Measurements from ENCODE around the gene KCNC3. TPM values are rescaled to one million over a fixed set of nuclear protein-coding genes. Genes with fewer than 3 reads are reported as not detected.

The KCNC3 gene
- total and polyA plus RNA-seq, 10 of the 15 experiments (the other 5 are each of a cell fraction or from before 2014, with no cell fraction given) = 0.08 to 3.8 (median 0.44) TPM; not detected in 2

DNA sequence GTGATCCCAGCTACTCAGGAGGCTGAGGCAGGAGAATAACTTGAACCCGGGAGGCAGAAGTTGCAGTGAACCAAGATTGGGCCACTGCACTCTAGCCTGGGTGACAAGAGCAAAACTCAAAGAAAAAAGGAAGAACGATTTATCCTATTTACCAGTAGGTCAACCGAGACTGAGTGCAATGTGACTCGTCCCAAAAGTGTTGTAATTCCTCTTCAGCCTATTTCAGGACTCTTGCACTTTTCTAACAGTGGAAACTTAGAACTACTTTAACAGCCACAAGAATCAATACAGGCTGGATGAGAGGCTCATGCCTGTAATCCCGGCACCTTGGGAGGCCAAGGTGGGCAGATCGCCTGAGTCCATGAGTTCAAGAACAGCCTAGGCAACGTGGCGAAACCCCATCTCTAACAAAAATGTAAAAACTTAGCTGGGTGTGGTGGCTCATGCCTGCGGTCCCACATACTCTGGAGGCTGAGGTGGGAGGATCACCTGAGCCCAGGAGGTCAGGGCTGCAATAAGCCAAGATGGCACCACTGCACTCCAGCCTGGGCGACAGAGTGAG, 42.8 kb upstream of the KCNC3 start:
- peaks cover 5% of the 10 kb centered on the region for H3K4me1 ChIP-seq (ENCODE audit: control insufficient read depth, insufficient read depth, low read length)
- ChIA-PET RAD21 (ENCODE audit: unreplicated experiment) (interaction anchor here (2.2 kb wide), 1 partner anchor 89 kb away, joined by 6 read pairs; no protein-coding TSS in a partner anchor), SMC1A (ENCODE audit: uncharacterized antibody, unreplicated experiment) (interaction anchor here (2.1 kb wide), 1 partner anchor 89 kb away, joined by 12 read pairs; no protein-coding TSS in a partner anchor), CTCF (interaction anchor here (1.2 kb wide), 1 partner anchor 89 kb away, joined by 4 read pairs; no protein-coding TSS in a partner anchor), POLR2A (no interaction called here)
- TF ChIP-seq ZNF207 (IDR thresholded peaks at IDR 0.05; ENCODE audit: borderline replicate concordance) = no peak
- TF ChIP-seq CBX5 (IDR thresholded peaks at IDR 0.05; ENCODE audit: low read depth) = no peak
- TF ChIP-seq MXI1 (IDR thresholded peaks at IDR 0.05; ENCODE audit: low read depth, low read length) = no peak
- FAIRE-seq = no peak
- H3K4me2 ChIP-seq (ENCODE audit: control insufficient read depth, insufficient read depth) = no peak overlapping the region
- WGBS (ENCODE audit: insufficient coverage, insufficient replicate concordance, low lambda C conversion rate, missing lambda C conversion rate) = 62% methylated on average over 10 of the region's 10 CpGs
- H4K20me1 ChIP-seq (ENCODE audit: control insufficient read depth, insufficient read depth) = no peaks in the 10 kb centered on the region
- peaks cover 1% of the 10 kb centered on the region for H3K79me2 ChIP-seq (ENCODE audit: control insufficient read depth, insufficient read depth, low read length)
- no peaks in the 10 kb centered on the region for H3K36me3 ChIP-seq (ENCODE audit: control insufficient read depth in 2 of 2, insufficient read depth in 2 of 2, low read length in 1 of 2)
- no peak overlapping the region for H2AFZ ChIP-seq (ENCODE audit: control insufficient read depth, low read depth, low read length)
- H3K4me3 ChIP-seq = no peak overlapping the region
- no peak overlapping the region for H3K27ac ChIP-seq (ENCODE audit: control insufficient read depth, insufficient read depth)
- BruUV-seq (replicated peaks) = no TSS peak
- H3K9me3 ChIP-seq (replicated peaks; ENCODE audit: control insufficient read depth, insufficient read depth, low read length) = no peaks in the 10 kb centered on the region
- intact Hi-C loops (cut with micrococcal nuclease; ENCODE audit: unreplicated experiment) = no loop called here
- no peak for ATAC-seq
- no peak for DNase-seq (ENCODE audit: low read depth, low spot score)
- in situ Hi-C loops (cut with MboI) = no loop called here
- no peaks in the 10 kb centered on the region for H3K27me3 ChIP-seq (replicated peaks in 1 of 2; ENCODE audit: control insufficient read depth in 2 of 2, insufficient read depth in 2 of 2, low read length in 1 of 2)
- no peak overlapping the region for H3K9ac ChIP-seq (ENCODE audit: control insufficient read depth, insufficient read depth, low read length)

DNA sequence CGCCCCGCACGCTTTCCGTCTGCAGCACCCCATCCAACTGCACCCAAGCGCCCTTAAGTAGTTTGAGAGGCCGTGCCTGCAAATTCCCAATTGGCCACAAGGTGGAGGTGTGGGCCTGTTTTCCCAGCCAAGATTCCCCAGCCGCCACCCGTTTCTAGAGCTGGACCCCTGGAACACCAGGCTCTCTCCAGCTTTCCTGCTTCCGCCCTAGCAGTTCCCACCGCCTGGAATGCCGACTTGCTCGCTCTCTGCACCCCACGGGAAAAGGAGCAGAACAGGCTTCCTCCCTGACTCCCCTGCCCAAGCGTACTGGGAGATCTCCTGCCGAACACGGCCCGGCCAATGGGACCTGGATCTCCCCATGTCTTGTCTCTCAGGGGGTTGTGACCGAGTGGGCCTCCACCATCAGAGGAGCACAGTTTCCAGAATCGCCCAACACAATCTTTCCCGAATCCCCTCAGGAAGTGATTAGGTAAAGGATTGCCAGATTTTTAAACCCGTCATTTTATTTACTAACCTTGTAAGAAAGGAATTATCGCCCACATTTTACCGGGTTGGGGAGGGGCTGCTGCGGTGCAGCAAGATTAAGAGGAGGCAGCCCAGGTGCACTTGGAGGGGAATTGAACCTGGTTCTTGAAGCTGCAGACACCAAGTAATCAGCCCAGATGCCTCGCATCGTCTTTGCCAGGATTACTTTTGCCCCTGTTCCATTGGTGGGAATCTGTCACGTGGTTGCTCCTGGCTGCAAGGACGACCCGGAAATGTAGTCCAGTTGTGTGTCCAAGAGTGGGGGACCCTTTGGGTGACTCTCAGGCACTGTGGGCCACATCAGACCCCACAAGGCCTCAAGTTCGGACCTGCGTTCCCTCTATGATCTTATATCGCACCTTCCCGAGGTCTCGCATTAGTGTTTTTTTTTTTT, 39.7 kb upstream of the KCNC3 start:
- intact Hi-C loops (cut with micrococcal nuclease; ENCODE audit: unreplicated experiment) = loop anchor here (1.0 to 2.0 kb wide), 4 partner anchors 50 to 414 kb away; partner anchors contain the start of gene SPIB
- POLR2A ChIA-PET = interaction anchor here (1.1 to 5.2 kb wide), 4 partner anchors 9 to 94 kb away, joined by 4 to 35 read pairs (median 6); no protein-coding TSS in a partner anchor
- Histone ChIP-seq H2AFZ (ENCODE audit: control insufficient read depth, low read depth, low read length) (peak overlapping the region; percentile 79), H3K4me2 (ENCODE audit: control insufficient read depth, insufficient read depth) (peak overlapping the region; percentile 56), H3K4me3 (peak overlapping the region; percentile 93), H3K27me3 (replicated peaks in 1 of 2; ENCODE audit: control insufficient read depth in 2 of 2, insufficient read depth in 2 of 2, low read length in 1 of 2) (no peaks in the 10 kb centered on the region), H4K20me1 (ENCODE audit: control insufficient read depth, insufficient read depth) (no peaks in the 10 kb centered on the region), H3K9me3 (replicated peaks; ENCODE audit: control insufficient read depth, insufficient read depth, low read length) (no peaks in the 10 kb centered on the region), H3K27ac (ENCODE audit: control insufficient read depth, insufficient read depth) (peak overlapping the region; percentile 82), H3K4me1 (ENCODE audit: control insufficient read depth, insufficient read depth, low read length) (peaks cover 19% of the 10 kb centered on the region), H3K9ac (ENCODE audit: control insufficient read depth, insufficient read depth, low read length) (peak overlapping the region; percentile 72), H3K36me3 (ENCODE audit: control insufficient read depth in 2 of 2, insufficient read depth in 2 of 2, low read length in 1 of 2) (no peaks in the 10 kb centered on the region), H3K79me2 (ENCODE audit: control insufficient read depth, insufficient read depth, low read length) (no peaks in the 10 kb centered on the region; the same call in 1 of the 2 replicates)
- RAD21 ChIA-PET (ENCODE audit: unreplicated experiment) = interaction anchor here (0.6 to 4.9 kb wide), 17 partner anchors 11 to 553 kb away, joined by 3 to 60 read pairs (median 5); partner anchors contain the start of genes KCNC3 and SPIB
- peak; percentile 86 for ATAC-seq
- BruUV-seq (replicated peaks) = TSS peak; percentile 89
- peak; percentile 95 for FAIRE-seq
- WGBS (ENCODE audit: insufficient coverage, insufficient replicate concordance, low lambda C conversion rate, missing lambda C conversion rate) = 3% methylated on average over 33 of the region's 34 CpGs
- DNase-seq (ENCODE audit: low read depth, low spot score) = peak; percentile 78
- CTCF ChIA-PET = interaction anchor here (0.5 to 9.4 kb wide), 23 partner anchors 11 to 553 kb away, joined by 3 to 167 read pairs (median 4); partner anchors contain the start of gene KCNC3
- SMC1A ChIA-PET (ENCODE audit: uncharacterized antibody, unreplicated experiment) = interaction anchor here (0.5 to 5.5 kb wide), 13 partner anchors 10 to 552 kb away, joined by 3 to 48 read pairs (median 4); partner anchors contain the start of gene POLD1
- in situ Hi-C loops (cut with MboI) = loop anchor here (5.0 kb wide), 1 partner anchor 93 kb away; no protein-coding TSS in a partner anchor
- TF ChIP-seq ZBED1 (IDR thresholded peaks at IDR 0.05; ENCODE audit: borderline replicate concordance) (no peak), YBX1 (IDR thresholded peaks at IDR 0.05) (no peak), PAX8 (IDR thresholded peaks at IDR 0.05) (no peak), HCFC1 (IDR thresholded peaks at IDR 0.05; ENCODE audit: low read length) (no peak; the same call in 1 of the 2 replicates), SMAD5 (IDR thresholded peaks at IDR 0.05; ENCODE audit: low read depth) (no peak)
- TF ChIP-seq, protein P1, sequence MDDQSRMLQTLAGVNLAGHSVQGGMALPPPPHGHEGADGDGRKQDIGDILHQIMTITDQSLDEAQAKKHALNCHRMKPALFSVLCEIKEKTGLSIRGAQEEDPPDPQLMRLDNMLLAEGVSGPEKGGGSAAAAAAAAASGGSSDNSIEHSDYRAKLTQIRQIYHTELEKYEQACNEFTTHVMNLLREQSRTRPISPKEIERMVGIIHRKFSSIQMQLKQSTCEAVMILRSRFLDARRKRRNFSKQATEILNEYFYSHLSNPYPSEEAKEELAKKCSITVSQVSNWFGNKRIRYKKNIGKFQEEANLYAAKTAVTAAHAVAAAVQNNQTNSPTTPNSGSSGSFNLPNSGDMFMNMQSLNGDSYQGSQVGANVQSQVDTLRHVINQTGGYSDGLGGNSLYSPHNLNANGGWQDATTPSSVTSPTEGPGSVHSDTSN (IDR thresholded peaks at IDR 0.05; ENCODE audit: insufficient replicate concordance, low read depth, low read length) = no peak
- TF ChIP-seq, protein P2, sequence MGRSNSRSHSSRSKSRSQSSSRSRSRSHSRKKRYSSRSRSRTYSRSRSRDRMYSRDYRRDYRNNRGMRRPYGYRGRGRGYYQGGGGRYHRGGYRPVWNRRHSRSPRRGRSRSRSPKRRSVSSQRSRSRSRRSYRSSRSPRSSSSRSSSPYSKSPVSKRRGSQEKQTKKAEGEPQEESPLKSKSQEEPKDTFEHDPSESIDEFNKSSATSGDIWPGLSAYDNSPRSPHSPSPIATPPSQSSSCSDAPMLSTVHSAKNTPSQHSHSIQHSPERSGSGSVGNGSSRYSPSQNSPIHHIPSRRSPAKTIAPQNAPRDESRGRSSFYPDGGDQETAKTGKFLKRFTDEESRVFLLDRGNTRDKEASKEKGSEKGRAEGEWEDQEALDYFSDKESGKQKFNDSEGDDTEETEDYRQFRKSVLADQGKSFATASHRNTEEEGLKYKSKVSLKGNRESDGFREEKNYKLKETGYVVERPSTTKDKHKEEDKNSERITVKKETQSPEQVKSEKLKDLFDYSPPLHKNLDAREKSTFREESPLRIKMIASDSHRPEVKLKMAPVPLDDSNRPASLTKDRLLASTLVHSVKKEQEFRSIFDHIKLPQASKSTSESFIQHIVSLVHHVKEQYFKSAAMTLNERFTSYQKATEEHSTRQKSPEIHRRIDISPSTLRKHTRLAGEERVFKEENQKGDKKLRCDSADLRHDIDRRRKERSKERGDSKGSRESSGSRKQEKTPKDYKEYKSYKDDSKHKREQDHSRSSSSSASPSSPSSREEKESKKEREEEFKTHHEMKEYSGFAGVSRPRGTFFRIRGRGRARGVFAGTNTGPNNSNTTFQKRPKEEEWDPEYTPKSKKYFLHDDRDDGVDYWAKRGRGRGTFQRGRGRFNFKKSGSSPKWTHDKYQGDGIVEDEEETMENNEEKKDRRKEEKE (IDR thresholded peaks at IDR 0.05) = no peak
